Cardiac muscle cell (in vitro differentiated cells and primary cell): ENCODE results near the gene GALNT9. TPM values are rescaled to one million over a fixed set of nuclear protein-coding genes. Genes with fewer than 3 reads are reported as not detected.
"Not testable (repeated sequence)": the region's sequence is repeated elsewhere in the genome, so short reads cannot be mapped to it uniquely, and the experiment has no call there.

Experiments
- DNase-seq, 2 donors: peaks; one replicate each; pipeline versions ENCODE4 v3.0.0 to v3.0.0-alpha.2; 2010 to 2017; ENCODE audit warnings: low read depth in 1 of 2, low spot score in 1 of 2
- H3K27ac ChIP-seq: fragments of 200-600 bp; sonication (generic); 2 replicates; pipeline ENCODE4 v1.5.1; 2016
- H3K27me3 ChIP-seq: fragments of 200-600 bp; sonication (generic); 2 replicates; pipeline ENCODE4 v1.6.0; 2016; ENCODE audit warnings: control low read depth
- H3K36me3 ChIP-seq: fragments of 200-600 bp; sonication (generic); 2 replicates; pipeline ENCODE4 v1.5.1; 2016; ENCODE audit warnings: control low read depth
- H3K4me1 ChIP-seq: fragments of 200-600 bp; sonication (generic); 2 replicates; pipeline ENCODE4 v1.8.1; 2017; ENCODE audit warnings: low read depth, mild to moderate bottlenecking, mixed run types
- H3K4me3 ChIP-seq: fragments of 200-600 bp; sonication (generic); 2 replicates; pipeline ENCODE4 v1.5.1; 2016; ENCODE audit warnings: mild to moderate bottlenecking
- H3K9me3 ChIP-seq: fragments of 200-600 bp; sonication (generic); 2 replicates; pipeline ENCODE4 v1.5.1; 2017; ENCODE audit warnings: low read depth, mild to moderate bottlenecking, control low read depth
- CTCF ChIP-seq: IDR thresholded peaks from 2 replicates; pipeline ENCODE4 v1.5.1; 2012; ENCODE audit warnings: low read depth, mild to moderate bottlenecking, low read length
- polyA plus RNA-seq: library from polyadenylated mRNA; unstranded; fragments of >200 nt; fragmentation: Nextera tagmentation; extraction: Ambion mirVana; gene quantifications from 2 replicates; pipeline ENCODE4 v1.2.1, GENCODE V29; 2016
- total RNA-seq: library from RNA; depleted of rRNA; stranded (reverse); fragments of >200 nt; gene quantifications from 2 replicates; pipeline ENCODE4 v1.2.3, GENCODE V29; 2016

GALNT9 gene
- total and polyA plus RNA-seq, 2 experiments from 2014 or later, result 0.42 to 0.45 TPM

GRCh38 chr12:132360410-132360809 lies 31.0 kb upstream of the GALNT9 start:
- Histone ChIP-seq H3K4me1 (no peaks in the 10 kb centered on the region), H3K9me3 (no peaks in the 10 kb centered on the region), H3K36me3 (no peaks in the 10 kb centered on the region), H3K27ac (no peak overlapping the region), H3K4me3 (no peak overlapping the region), H3K27me3 (no peaks in the 10 kb centered on the region)
- no peak for DNase-seq
- TF ChIP-seq CTCF, result no peak

DNA sequence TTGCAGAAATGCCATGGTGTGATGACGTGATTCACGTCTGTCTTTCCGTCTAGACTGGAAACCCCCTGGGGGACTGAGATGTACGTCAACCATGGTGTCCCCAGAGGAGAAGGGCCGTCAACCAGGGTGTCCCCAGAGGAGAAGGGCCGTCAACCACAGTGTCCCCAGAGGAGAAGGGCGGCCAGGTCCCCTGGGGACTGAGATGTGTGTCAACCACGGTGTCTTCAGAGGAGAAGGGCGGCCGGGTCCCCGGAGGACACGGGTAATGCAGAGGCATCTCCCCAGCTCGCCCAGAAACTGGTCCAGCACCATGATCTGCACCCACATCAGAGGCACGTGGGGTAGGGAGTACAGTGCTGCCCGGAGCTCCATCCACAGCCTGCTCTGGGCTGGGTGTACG lies 30.6 kb upstream of the GALNT9 start:
- Histone ChIP-seq H3K4me1 (no peaks in the 10 kb centered on the region), H3K9me3 (no peaks in the 10 kb centered on the region), H3K27ac (no peak overlapping the region), H3K36me3 (no peaks in the 10 kb centered on the region), H3K27me3 (no peaks in the 10 kb centered on the region), H3K4me3 (no peak overlapping the region)
- TF ChIP-seq CTCF, result no peak
- DNase-seq, result no peak

- Histone ChIP-seq H3K4me3 (no peak overlapping the region), H3K9me3 (no peaks in the 10 kb centered on the region), H3K36me3 (no peaks in the 10 kb centered on the region), H3K27me3 (no peaks in the 10 kb centered on the region), H3K27ac (no peak overlapping the region), H3K4me1 (no peaks in the 10 kb centered on the region)
- no peak for DNase-seq
- TF ChIP-seq CTCF, result no peak
Measured at GRCh38 chr12:132359551-132359950, 30.2 kb upstream of the GALNT9 start.

GRCh38 chr12:132358241-132359225 lies 29.1 kb upstream of the GALNT9 start:
- H3K27me3 ChIP-seq, H3K4me1 ChIP-seq, H3K9me3 ChIP-seq: not testable (repeated sequence)

GRCh38 chr12:132357623-132358186 lies 28.3 kb upstream of the GALNT9 start:
- Histone ChIP-seq H3K9me3 (no peaks in the 10 kb centered on the region), H3K27ac (no peak overlapping the region), H3K27me3 (no peaks in the 10 kb centered on the region), H3K4me3 (no peak overlapping the region), H3K4me1 (no peaks in the 10 kb centered on the region), H3K36me3 (no peaks in the 10 kb centered on the region)
- no peak for DNase-seq
- no peak for TF ChIP-seq CTCF

More at GRCh38 chr12:132358241-132359225, 29.1 kb upstream of the GALNT9 start:
- DNase-seq, H3K4me3 ChIP-seq, H3K36me3 ChIP-seq, H3K27ac ChIP-seq: not testable (repeated sequence)
